ENCODE measurements around the gene METRN. TPM values are rescaled to one million over a fixed set of nuclear protein-coding genes. Genes with fewer than 3 reads are reported as not detected.

The METRN gene
- polyA plus RNA-seq, 1 donor (not counting 4 experiments of a cell fraction or from before 2014, with no cell fraction given): 42.1 TPM

GRCh38 chr16:732936-733335 lies 18.0 kb downstream of the METRN start:
- Histone ChIP-seq H3K36me3 (ENCODE audit: control insufficient read depth in 2 of 2, extremely low read depth in 1 of 2, insufficient read depth in 2 of 2, low read length in 2 of 2) (peaks cover 23 to 31% of the 10 kb centered on the region in 2 experiments), H4K20me1 (ENCODE audit: control insufficient read depth, extremely low read depth, insufficient read depth, low read length) (no peaks in the 10 kb centered on the region), H3K9me3 (ENCODE audit: control insufficient read depth, low read depth, low read length) (no peaks in the 10 kb centered on the region), H3K4me3 (ENCODE audit: control insufficient read depth in 2 of 3, extremely low read depth in 1 of 3, insufficient read depth in 2 of 3, low read depth in 1 of 3, low read length in 3 of 3) (no peak overlapping the region), H3K27me3 (ENCODE audit: control insufficient read depth, extremely low read depth, insufficient read depth, low read length) (no peaks in the 10 kb centered on the region), H3K9me1 (ENCODE audit: control insufficient read depth, extremely low read depth, insufficient read depth, low read length) (no peaks in the 10 kb centered on the region), H3K4me1 (ENCODE audit: control insufficient read depth, extremely low read depth, insufficient read depth, low read length) (peaks cover 3% of the 10 kb centered on the region), H3K4me2 (ENCODE audit: control insufficient read depth, extremely low read depth, insufficient read depth, low read depth, low read length) (no peak overlapping the region), H3K27ac (ENCODE audit: control insufficient read depth, insufficient read depth, low read length) (no peak overlapping the region), H3K79me2 (ENCODE audit: control insufficient read depth, insufficient read depth, low read length) (no peaks in the 10 kb centered on the region), H2AFZ (ENCODE audit: control insufficient read depth, low read length) (no peak overlapping the region), H3K9ac (ENCODE audit: control insufficient read depth, extremely low read depth, insufficient read depth, low read length) (no peak overlapping the region)
- DNase-seq (ENCODE audit: low read depth, low spot score) (no peak), FAIRE-seq (no peak)
- dilution Hi-C loops (cut with MboI; ENCODE audit: extremely low pct_ligation_motif_present, low sequenced_read_pairs): no loop called here
- TF ChIP-seq EZH2 (IDR thresholded peaks at IDR 0.05; ENCODE audit: low read length) (no peak), CTCF (optimal IDR thresholded peaks at IDR 0.05 in 1 of 3, IDR thresholded peaks at IDR 0.05 in 1 of 3, conservative IDR thresholded peaks at IDR 0.05 in 1 of 3; ENCODE audit: extremely low read depth in 1 of 3, insufficient read depth in 2 of 3, low read length in 3 of 3) (peak in 1 of 3 experiments; percentile 36)

- Histone ChIP-seq H3K4me3 (ENCODE audit: control insufficient read depth in 2 of 3, extremely low read depth in 1 of 3, insufficient read depth in 2 of 3, low read depth in 1 of 3, low read length in 3 of 3) (no peak overlapping the region), H3K9me3 (ENCODE audit: control insufficient read depth, low read depth, low read length) (no peaks in the 10 kb centered on the region), H3K4me2 (ENCODE audit: control insufficient read depth, extremely low read depth, insufficient read depth, low read depth, low read length) (no peak overlapping the region), H3K27me3 (ENCODE audit: control insufficient read depth, extremely low read depth, insufficient read depth, low read length) (no peaks in the 10 kb centered on the region), H3K9me1 (ENCODE audit: control insufficient read depth, extremely low read depth, insufficient read depth, low read length) (no peaks in the 10 kb centered on the region), H3K9ac (ENCODE audit: control insufficient read depth, extremely low read depth, insufficient read depth, low read length) (no peak overlapping the region), H2AFZ (ENCODE audit: control insufficient read depth, low read length) (no peak overlapping the region), H3K36me3 (ENCODE audit: control insufficient read depth in 2 of 2, extremely low read depth in 1 of 2, insufficient read depth in 2 of 2, low read length in 2 of 2) (peaks cover 25 to 31% of the 10 kb centered on the region in 2 experiments), H3K27ac (ENCODE audit: control insufficient read depth, insufficient read depth, low read length) (no peak overlapping the region), H3K79me2 (ENCODE audit: control insufficient read depth, insufficient read depth, low read length) (no peaks in the 10 kb centered on the region), H3K4me1 (ENCODE audit: control insufficient read depth, extremely low read depth, insufficient read depth, low read length) (peaks cover 6% of the 10 kb centered on the region), H4K20me1 (ENCODE audit: control insufficient read depth, extremely low read depth, insufficient read depth, low read length) (no peaks in the 10 kb centered on the region)
- DNase-seq (ENCODE audit: low read depth, low spot score): no peak
- TF ChIP-seq CTCF (optimal IDR thresholded peaks at IDR 0.05 in 1 of 3, IDR thresholded peaks at IDR 0.05 in 1 of 3, conservative IDR thresholded peaks at IDR 0.05 in 1 of 3; ENCODE audit: extremely low read depth in 1 of 3, insufficient read depth in 2 of 3, low read length in 3 of 3) (peak; percentile 14 to 69 (median 23)), EZH2 (IDR thresholded peaks at IDR 0.05; ENCODE audit: low read length) (no peak)
- dilution Hi-C loops (cut with MboI; ENCODE audit: extremely low pct_ligation_motif_present, low sequenced_read_pairs): no loop called here
- FAIRE-seq: no peak
Measured at GRCh38 chr16:733382-734207, 18.7 kb downstream of the METRN start.
